Measurements from ENCODE around the gene ANKRD17.

DNA sequence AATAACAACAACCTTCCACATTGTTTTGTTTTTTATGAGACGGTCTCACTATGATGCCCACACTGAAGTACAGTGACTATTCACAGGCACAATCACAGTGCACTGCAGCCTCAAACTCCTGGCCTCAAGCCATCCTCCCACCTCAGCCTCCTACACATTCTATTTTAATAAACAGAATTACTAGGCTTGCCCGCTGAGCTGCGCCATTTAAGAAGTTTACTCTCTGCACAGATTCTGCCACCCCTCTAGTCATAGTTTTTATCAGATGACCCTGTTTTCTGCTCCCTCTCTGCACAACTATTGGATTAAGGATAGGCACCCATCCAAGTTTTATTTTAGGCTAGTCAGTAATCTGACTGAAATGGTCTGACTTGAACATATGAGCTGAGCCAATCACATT is 177.8 kb downstream of the ANKRD17 start:
- TF ChIP-seq, protein P1, sequence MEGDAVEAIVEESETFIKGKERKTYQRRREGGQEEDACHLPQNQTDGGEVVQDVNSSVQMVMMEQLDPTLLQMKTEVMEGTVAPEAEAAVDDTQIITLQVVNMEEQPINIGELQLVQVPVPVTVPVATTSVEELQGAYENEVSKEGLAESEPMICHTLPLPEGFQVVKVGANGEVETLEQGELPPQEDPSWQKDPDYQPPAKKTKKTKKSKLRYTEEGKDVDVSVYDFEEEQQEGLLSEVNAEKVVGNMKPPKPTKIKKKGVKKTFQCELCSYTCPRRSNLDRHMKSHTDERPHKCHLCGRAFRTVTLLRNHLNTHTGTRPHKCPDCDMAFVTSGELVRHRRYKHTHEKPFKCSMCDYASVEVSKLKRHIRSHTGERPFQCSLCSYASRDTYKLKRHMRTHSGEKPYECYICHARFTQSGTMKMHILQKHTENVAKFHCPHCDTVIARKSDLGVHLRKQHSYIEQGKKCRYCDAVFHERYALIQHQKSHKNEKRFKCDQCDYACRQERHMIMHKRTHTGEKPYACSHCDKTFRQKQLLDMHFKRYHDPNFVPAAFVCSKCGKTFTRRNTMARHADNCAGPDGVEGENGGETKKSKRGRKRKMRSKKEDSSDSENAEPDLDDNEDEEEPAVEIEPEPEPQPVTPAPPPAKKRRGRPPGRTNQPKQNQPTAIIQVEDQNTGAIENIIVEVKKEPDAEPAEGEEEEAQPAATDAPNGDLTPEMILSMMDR (IDR thresholded peaks at IDR 0.05; ENCODE audit: poor library complexity, severe bottlenecking) = no peak
- TF ChIP-seq SMC3 (conservative IDR thresholded peaks at IDR 0.05; ENCODE audit: poor library complexity) = no peak
- TF ChIP-seq POLR2AphosphoS5 (IDR thresholded peaks at IDR 0.05) = no peak
- no peak for TF ChIP-seq MXI1 (conservative IDR thresholded peaks at IDR 0.05; ENCODE audit: poor library complexity, severe bottlenecking)
- TF ChIP-seq EP300 (conservative IDR thresholded peaks at IDR 0.05; ENCODE audit: poor library complexity, severe bottlenecking) = no peak
- no peak for TF ChIP-seq RAD21 (conservative IDR thresholded peaks at IDR 0.05)
- no peak for TF ChIP-seq TAF1 (IDR thresholded peaks at IDR 0.05; ENCODE audit: low read depth)
- no peak for TF ChIP-seq EZH2 (IDR thresholded peaks at IDR 0.05; ENCODE audit: borderline replicate concordance, insufficient read depth, low read length, poor library complexity, severe bottlenecking)
- TF ChIP-seq REST (IDR thresholded peaks at IDR 0.05; ENCODE audit: borderline replicate concordance) = no peak
